Cardiac fibroblast (primary cell): ENCODE results near the gene MUC6.

Experiments
- DNase-seq, 2 donors: peaks; one replicate each; pipeline versions ENCODE4 v3.0.0 to v3.0.0-alpha.2; 2010; ENCODE audit warnings: low read depth in 2 of 2
- H3K4me3 ChIP-seq, 2 donors: replicated peaks in 1 of 2; 1 replicate in 1 of 2; 2 replicates in 1 of 2; pipeline ENCODE4 v1.5.1; 2011; ENCODE audit warnings: low read depth in 2 of 2, low read length in 2 of 2, mild to moderate bottlenecking in 2 of 2, moderate library complexity in 1 of 2
- CTCF ChIP-seq: IDR thresholded peaks from one replicate; pipeline ENCODE4 v1.5.1; 2011; ENCODE audit warnings: low read depth, mild to moderate bottlenecking, low read length, inconsistent platforms

MUC6 gene

GRCh38 chr11:972523-973211, 63.9 kb downstream of the MUC6 start:
- H3K4me3 ChIP-seq: no peak overlapping the region
- no peak for TF ChIP-seq CTCF
- DNase-seq: no peak

- no peak overlapping the region for H3K4me3 ChIP-seq
- TF ChIP-seq CTCF: no peak
- DNase-seq: no peak
Observed at GRCh38 chr11:971731-972365, 64.7 kb downstream of the MUC6 start.

GRCh38 chr11:971092-971690, 65.3 kb downstream of the MUC6 start:
- TF ChIP-seq CTCF: no peak
- no peak for DNase-seq
- no peak overlapping the region for H3K4me3 ChIP-seq

DNA sequence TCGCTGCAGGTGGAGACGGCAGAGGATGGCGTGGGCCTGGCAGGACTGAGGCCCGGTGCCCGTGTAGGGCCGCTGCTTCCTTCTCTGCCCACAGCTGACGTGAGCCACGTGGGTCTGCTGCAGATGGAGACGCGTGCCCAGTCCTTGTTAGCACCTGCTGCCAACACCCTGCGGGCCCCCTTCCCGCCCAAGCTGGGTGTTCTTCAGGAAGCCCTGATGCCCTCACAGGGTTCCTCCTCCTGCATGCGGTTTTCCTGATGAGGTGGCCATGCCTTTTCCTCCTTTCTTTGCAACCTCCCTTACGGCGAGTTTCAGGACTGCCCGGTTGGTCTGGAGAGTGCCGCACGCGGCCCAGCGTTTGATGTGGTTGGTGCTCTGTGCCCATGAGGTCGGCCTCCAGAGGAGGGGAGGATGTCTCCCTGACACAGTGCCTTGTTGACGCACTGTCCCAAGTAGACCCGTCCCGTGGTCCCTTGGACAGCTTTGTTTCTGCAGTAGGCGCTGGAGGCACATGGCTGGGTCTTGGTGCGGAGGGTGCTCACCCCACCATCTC, 66.1 kb downstream of the MUC6 start:
- DNase-seq: no peak
- no peak overlapping the region for H3K4me3 ChIP-seq
- no peak for TF ChIP-seq CTCF

GRCh38 chr11:969651-970205, 66.8 kb downstream of the MUC6 start:
- TF ChIP-seq CTCF: no peak
- DNase-seq: no peak
- no peak overlapping the region for H3K4me3 ChIP-seq

GRCh38 chr11:968822-969221, 67.7 kb downstream of the MUC6 start:
- no peak for DNase-seq
- no peak for TF ChIP-seq CTCF
- H3K4me3 ChIP-seq: no peak overlapping the region
